SU-DHL-6 (cell line): ENCODE results near the gene CABLES2.

ENCODE experiments used
- H2AFZ ChIP-seq: fragments of 200-600 bp; sonication (generic); 2 replicates; pipeline ENCODE4 v1.6.1; 2014; ENCODE audit warnings: low read depth, mild to moderate bottlenecking, moderate library complexity, mixed read lengths, antibody characterized with exemption, low read length; ENCODE audit not compliant: severe bottlenecking
- H3F3A ChIP-seq: fragments of 200-600 bp; shearing (Covaris generic); 2 replicates; pipeline ENCODE4 v1.6.0; 2016; ENCODE audit warnings: antibody characterized with exemption, mild to moderate bottlenecking; ENCODE audit not compliant: insufficient read depth
- H3K27ac ChIP-seq: fragments of 200-600 bp; sonication (generic); 2 replicates; pipeline ENCODE4 v1.5.1; 2016; ENCODE audit warnings: low read depth, mild to moderate bottlenecking, low read length, moderate library complexity, mixed read lengths
- H3K27me3 ChIP-seq: fragments of 200-600 bp; sonication (generic), shearing (Covaris generic); 2 replicates; pipeline ENCODE4 v1.6.0; 2014; ENCODE audit warnings: mild to moderate bottlenecking, low read length
- H3K36me3 ChIP-seq: fragments of 200-600 bp; sonication (generic); 2 replicates; pipeline ENCODE4 v1.6.1; 2014; ENCODE audit warnings: mild to moderate bottlenecking, low read length, mixed read lengths
- H3K4me2 ChIP-seq: fragments of 300-600, 200-600 bp; shearing (Covaris generic), sonication (generic); 2 replicates; pipeline ENCODE4 v1.6.0; 2014; ENCODE audit warnings: low read length, low read depth, mild to moderate bottlenecking; ENCODE audit not compliant: poor library complexity, severe bottlenecking
- H3K4me3 ChIP-seq: fragments of 200-600 bp; sonication (generic); 2 replicates; pipeline ENCODE4 v1.5.1; 2014; ENCODE audit warnings: antibody characterized with exemption, low read length, mild to moderate bottlenecking, mixed read lengths; ENCODE audit not compliant: insufficient read depth, poor library complexity, severe bottlenecking
- H3K79me2 ChIP-seq: fragments of 200-600 bp; sonication (generic); 2 replicates; pipeline ENCODE4 v1.6.1; 2014; ENCODE audit warnings: mild to moderate bottlenecking, low read length, moderate library complexity; ENCODE audit not compliant: insufficient read depth
- H3K9ac ChIP-seq: fragments of 200-600 bp; sonication (generic); 2 replicates; pipeline ENCODE4 v1.7.0; 2014; ENCODE audit warnings: mild to moderate bottlenecking, low read length
- H3K9me2 ChIP-seq: fragments of 200-600 bp; sonication (generic); replicated peaks from 2 replicates; pipeline ENCODE4 v1.6.1; 2014; ENCODE audit warnings: low read length; ENCODE audit not compliant: insufficient read depth
- H3K9me3 ChIP-seq: fragments of 200-600 bp; sonication (generic); 2 replicates; pipeline ENCODE4 v1.6.1; 2014; ENCODE audit warnings: low read length, mixed read lengths; ENCODE audit not compliant: insufficient read depth
- H4K20me1 ChIP-seq: fragments of 200-600 bp; sonication (generic); 2 replicates; pipeline ENCODE4 v1.6.1; 2014; ENCODE audit warnings: low read depth, mild to moderate bottlenecking, antibody characterized with exemption, low read length, moderate library complexity, mixed read lengths
- EZH2phosphoT487 ChIP-seq: fragments of 200-600 bp; sonication (generic), shearing (Covaris generic); conservative IDR thresholded peaks from 2 replicates; pipeline ENCODE4 v1.6.1; 2018; ENCODE audit warnings: mild to moderate bottlenecking, antibody characterized with exemption, low read length, moderate library complexity, mixed read lengths
- TF ChIP-seq, protein P1 (sequence below): fragments of 200-600 bp; sonication (generic); IDR thresholded peaks from one replicate; pipeline ENCODE4 v1.5.1; 2017; ENCODE audit warnings: antibody characterized with exemption, mild to moderate bottlenecking, low read length, moderate library complexity; ENCODE audit not compliant: insufficient read depth, poor library complexity, severe bottlenecking

The CABLES2 gene

GRCh38 chr20:62378215-62378614 is 28.9 kb downstream of the CABLES2 start:
- Histone ChIP-seq H3K79me2 (no peaks in the 10 kb centered on the region), H3K4me2 (no peak overlapping the region), H4K20me1 (no peaks in the 10 kb centered on the region), H3K9ac (no peak overlapping the region), H2AFZ (no peak overlapping the region), H3K9me3 (no peaks in the 10 kb centered on the region), H3F3A (0 out of 2 replicates have a peak, but pooled peaks cover 3% of the 10 kb centered on the region), H3K4me3 (no peak overlapping the region), H3K27ac (no peak overlapping the region), H3K27me3 (no peaks in the 10 kb centered on the region), H3K9me2 (no peaks in the 10 kb centered on the region), H3K36me3 (peaks cover 5% of the 10 kb centered on the region; the same call in 1 of the 2 replicates)
- no peak for TF ChIP-seq EZH2phosphoT487
- TF ChIP-seq, protein P1, sequence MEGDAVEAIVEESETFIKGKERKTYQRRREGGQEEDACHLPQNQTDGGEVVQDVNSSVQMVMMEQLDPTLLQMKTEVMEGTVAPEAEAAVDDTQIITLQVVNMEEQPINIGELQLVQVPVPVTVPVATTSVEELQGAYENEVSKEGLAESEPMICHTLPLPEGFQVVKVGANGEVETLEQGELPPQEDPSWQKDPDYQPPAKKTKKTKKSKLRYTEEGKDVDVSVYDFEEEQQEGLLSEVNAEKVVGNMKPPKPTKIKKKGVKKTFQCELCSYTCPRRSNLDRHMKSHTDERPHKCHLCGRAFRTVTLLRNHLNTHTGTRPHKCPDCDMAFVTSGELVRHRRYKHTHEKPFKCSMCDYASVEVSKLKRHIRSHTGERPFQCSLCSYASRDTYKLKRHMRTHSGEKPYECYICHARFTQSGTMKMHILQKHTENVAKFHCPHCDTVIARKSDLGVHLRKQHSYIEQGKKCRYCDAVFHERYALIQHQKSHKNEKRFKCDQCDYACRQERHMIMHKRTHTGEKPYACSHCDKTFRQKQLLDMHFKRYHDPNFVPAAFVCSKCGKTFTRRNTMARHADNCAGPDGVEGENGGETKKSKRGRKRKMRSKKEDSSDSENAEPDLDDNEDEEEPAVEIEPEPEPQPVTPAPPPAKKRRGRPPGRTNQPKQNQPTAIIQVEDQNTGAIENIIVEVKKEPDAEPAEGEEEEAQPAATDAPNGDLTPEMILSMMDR, result no peak

GRCh38 chr20:62377615-62378178 is 29.4 kb downstream of the CABLES2 start:
- no peak overlapping the region for H3K4me2 ChIP-seq

DNA sequence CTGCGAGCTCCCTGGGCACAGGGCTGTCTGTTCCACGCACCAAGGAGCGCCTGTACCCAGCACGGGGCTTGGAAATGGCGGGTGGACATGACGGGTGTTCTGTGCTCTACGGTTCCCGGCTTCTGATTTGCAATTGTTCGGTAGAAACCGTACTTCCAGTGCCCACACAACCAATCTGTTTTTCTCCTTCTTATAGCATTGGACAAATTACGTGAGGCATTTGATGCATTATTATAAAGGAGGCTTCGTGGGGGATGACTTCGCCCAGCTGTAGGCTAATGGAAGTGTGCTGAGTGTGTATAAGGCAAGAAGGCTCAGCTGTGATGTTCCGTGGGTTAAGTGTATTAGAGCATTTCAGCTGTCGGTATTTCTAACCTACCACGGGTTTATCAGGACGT is 30.0 kb downstream of the CABLES2 start:
- Histone ChIP-seq H3K9me2 (no peaks in the 10 kb centered on the region), H3K36me3 (peaks cover 3% of the 10 kb centered on the region; the same call in 1 of the 2 replicates), H3K27me3 (no peaks in the 10 kb centered on the region), H3F3A (no peaks in the 10 kb centered on the region), H3K9ac (no peak overlapping the region), H3K4me3 (no peak overlapping the region), H3K79me2 (no peaks in the 10 kb centered on the region), H2AFZ (no peak overlapping the region), H4K20me1 (no peaks in the 10 kb centered on the region), H3K27ac (no peak overlapping the region), H3K9me3 (no peaks in the 10 kb centered on the region), H3K4me2 (no peak overlapping the region)
- TF ChIP-seq EZH2phosphoT487, result no peak
- TF ChIP-seq, protein P1, result no peak

More at GRCh38 chr20:62377615-62378178, 29.4 kb downstream of the CABLES2 start:
- Histone ChIP-seq H3K27me3 (no peaks in the 10 kb centered on the region), H3K4me3 (no peak overlapping the region), H3K79me2 (no peaks in the 10 kb centered on the region), H3F3A (no peaks in the 10 kb centered on the region), H3K36me3 (peaks cover 5% of the 10 kb centered on the region; the same call in 1 of the 2 replicates), H3K9ac (no peak overlapping the region), H2AFZ (no peak overlapping the region), H3K9me3 (no peaks in the 10 kb centered on the region), H3K9me2 (no peaks in the 10 kb centered on the region), H4K20me1 (no peaks in the 10 kb centered on the region), H3K27ac (no peak overlapping the region)
- no peak for TF ChIP-seq EZH2phosphoT487
- TF ChIP-seq, protein P1, result no peak
